ENCODE data around the gene C7.

DNA sequence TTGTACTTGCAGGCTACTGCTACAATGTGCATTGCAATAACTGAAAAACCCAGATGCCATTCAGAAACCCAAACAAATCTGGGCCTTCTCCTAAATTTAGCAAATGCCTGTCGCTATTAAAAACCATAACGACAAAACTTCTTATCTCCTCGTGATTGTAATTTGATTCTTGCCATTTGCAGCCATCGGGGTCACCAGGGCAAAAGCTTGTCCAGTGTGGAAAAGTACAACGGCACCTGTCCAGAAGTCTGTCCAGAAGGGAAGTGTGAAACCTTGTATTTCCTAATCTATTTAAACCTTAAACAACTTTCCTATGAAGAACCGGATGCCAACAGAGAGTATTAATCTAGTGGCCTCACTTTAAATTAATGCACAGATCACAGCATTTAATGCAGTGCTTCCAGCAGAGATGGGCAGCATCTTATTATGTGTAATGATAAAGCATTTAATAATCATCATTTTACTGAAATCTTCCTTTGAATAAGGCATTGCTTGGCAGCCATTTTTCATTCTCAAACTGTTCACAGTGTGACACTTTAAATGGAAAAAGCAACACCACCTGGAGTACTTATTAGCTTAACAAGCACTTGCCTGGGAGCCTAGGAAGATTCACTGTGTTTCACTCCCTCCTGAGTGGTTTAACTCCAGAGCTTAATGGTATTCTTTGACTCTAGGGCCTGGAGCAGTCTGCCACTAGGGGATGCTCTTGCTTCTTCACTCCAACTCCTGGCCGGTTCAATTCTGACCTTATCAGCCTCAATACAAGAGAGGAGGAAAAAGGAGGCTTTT, 4.9 kb upstream of the C7 start:
- TF ChIP-seq, protein P1, sequence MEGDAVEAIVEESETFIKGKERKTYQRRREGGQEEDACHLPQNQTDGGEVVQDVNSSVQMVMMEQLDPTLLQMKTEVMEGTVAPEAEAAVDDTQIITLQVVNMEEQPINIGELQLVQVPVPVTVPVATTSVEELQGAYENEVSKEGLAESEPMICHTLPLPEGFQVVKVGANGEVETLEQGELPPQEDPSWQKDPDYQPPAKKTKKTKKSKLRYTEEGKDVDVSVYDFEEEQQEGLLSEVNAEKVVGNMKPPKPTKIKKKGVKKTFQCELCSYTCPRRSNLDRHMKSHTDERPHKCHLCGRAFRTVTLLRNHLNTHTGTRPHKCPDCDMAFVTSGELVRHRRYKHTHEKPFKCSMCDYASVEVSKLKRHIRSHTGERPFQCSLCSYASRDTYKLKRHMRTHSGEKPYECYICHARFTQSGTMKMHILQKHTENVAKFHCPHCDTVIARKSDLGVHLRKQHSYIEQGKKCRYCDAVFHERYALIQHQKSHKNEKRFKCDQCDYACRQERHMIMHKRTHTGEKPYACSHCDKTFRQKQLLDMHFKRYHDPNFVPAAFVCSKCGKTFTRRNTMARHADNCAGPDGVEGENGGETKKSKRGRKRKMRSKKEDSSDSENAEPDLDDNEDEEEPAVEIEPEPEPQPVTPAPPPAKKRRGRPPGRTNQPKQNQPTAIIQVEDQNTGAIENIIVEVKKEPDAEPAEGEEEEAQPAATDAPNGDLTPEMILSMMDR (IDR thresholded peaks at IDR 0.05; ENCODE audit: low read depth, low read length) = peak; percentile 100
- no peak for TF ChIP-seq POLR2A (IDR thresholded peaks at IDR 0.05; ENCODE audit: extremely low read depth, insufficient read length)

All from NB4 (cell line).